ENCODE data around the gene C1S. TPM values are rescaled to one million over a fixed set of nuclear protein-coding genes. Genes with fewer than 3 reads are reported as not detected.
A peak's percentile ranks its signal among the peaks of the same experiment; 100 is the strongest.

The C1S gene
- total RNA-seq (2012; rRNA removed) (34.4 and 49.6 TPM in 2 replicates), polyA plus RNA-seq (2012; rRNA removed) (64.1 and 85.4 TPM in 2 replicates), Bru-seq, nascent RNA (percentile 66 among the genes with signal in this experiment), BruChase-seq, experiment 1, labeled RNA remaining after a 6-hour chase (percentile 85 among the genes with signal in this experiment), BruChase-seq, experiment 2, labeled RNA remaining after a 2-hour chase (percentile 76 among the genes with signal in this experiment)
- 38.0 and 64.8 TPM in 2 replicates for polyA plus RNA-seq (2012; cell fraction: cytosol; rRNA removed)
- 60.2 and 228 TPM in 2 replicates for polyA plus RNA-seq (2012; cell fraction: nucleus; rRNA removed; ENCODE audit: low replicate concordance)
- long read RNA-seq, transcript C1S-202 (12 exons, 2,635 nt), result minor isoform, 89 of 701 reads
- long read RNA-seq, transcript C1S-201 (12 exons, 2,972 nt), result major isoform, 500 of 701 reads
- long read RNA-seq, partial matches to known transcripts, result 73 of 701 reads
- long read RNA-seq, other reads (novel, unspliced or antisense), result 36 of 701 reads

GRCh38 chr12:7060353-7060954 is at the start of gene C1S:
TSS of gene C1S (plus strand) at chr12:7060718. CDS start at chr12:7061913, 1,195 bp downstream.
- no TSS peak for BruUV-seq (replicated peaks)
- Histone ChIP-seq H4K5ac (ENCODE audit: low read depth, low read length) (peak within 1 kb of the TSS; percentile 82), H3K27ac (ENCODE audit: insufficient read depth, low read length) (peak within 1 kb of the TSS; percentile 90), H3K79me1 (ENCODE audit: low read depth in 1 of 2, low read length in 2 of 2) (peaks cover 4 to 10% of the 10 kb centered on the region in 2 experiments; a peak in 3 of 4 replicates), H2AK5ac (ENCODE audit: low read depth, low read length) (peak within 1 kb of the TSS; percentile 99), H2BK5ac (ENCODE audit: low read depth, low read length, poor library complexity, severe bottlenecking) (peak within 1 kb of the TSS; percentile 89), H4K8ac (ENCODE audit: low read depth in 2 of 2, low read length in 2 of 2) (peak within 1 kb of the TSS; percentile 80 to 92), H3K36me3 (ENCODE audit: control insufficient read depth, insufficient read depth, low read length) (peaks cover 15% of the 10 kb centered on the region; the same call in 1 of the 2 replicates), H2AFZ (replicated peaks; ENCODE audit: low read length, poor library complexity) (peak within 1 kb of the TSS; percentile 94), H3K56ac (ENCODE audit: extremely low read depth, insufficient read depth, low read length) (peak within 1 kb of the TSS; percentile 92), H3K4ac (ENCODE audit: low read depth, low read length) (peak within 1 kb of the TSS; percentile 96), H3K9me3 (ENCODE audit: control insufficient read depth, insufficient read depth, low read length) (no peaks in the 10 kb centered on the region), H3K9me1 (ENCODE audit: insufficient read depth, low read length) (peaks cover 9% of the 10 kb centered on the region), H4K91ac (ENCODE audit: insufficient read depth, low read depth, low read length) (peak within 1 kb of the TSS; percentile 98), H2BK20ac (ENCODE audit: low read depth, low read length) (peak within 1 kb of the TSS; percentile 91), H2BK120ac (ENCODE audit: low read depth, low read length) (peak within 1 kb of the TSS; percentile 94), H3K18ac (ENCODE audit: low read depth, low read length) (peak within 1 kb of the TSS; percentile 88), H3K23ac (ENCODE audit: low read depth, low read length) (peak within 1 kb of the TSS; percentile 90), H4K20me1 (ENCODE audit: insufficient read depth, low read length) (no peaks in the 10 kb centered on the region), H2BK15ac (ENCODE audit: low read depth, low read length) (peak within 1 kb of the TSS; percentile 90; the same call in 2 of the 3 replicates), H3K4me1 (ENCODE audit: control insufficient read depth, insufficient read depth, low read length) (peaks cover 7% of the 10 kb centered on the region), H3K9ac (ENCODE audit: low read depth, low read length) (peak within 1 kb of the TSS; percentile 82), H3K4me3 (ENCODE audit: insufficient read depth, low read depth, low read length) (peak within 1 kb of the TSS; percentile 44), H3K4me2 (ENCODE audit: low read depth, low read length) (peak within 1 kb of the TSS; percentile 74), H3K14ac (replicated peaks; ENCODE audit: low read depth, low read length) (peak within 1 kb of the TSS; percentile 97), H3K27me3 (ENCODE audit: control insufficient read depth, insufficient read depth, low read length) (peaks cover 2% of the 10 kb centered on the region), H2AK9ac (replicated peaks; ENCODE audit: low read depth, low read length, poor library complexity) (peak within 1 kb of the TSS; percentile 93)
- DNase-seq (peak; percentile 99), ATAC-seq (ENCODE audit: low read depth) (peak; percentile 99)
- intact Hi-C loops (cut with micrococcal nuclease) (loop anchor here (1.0 to 2.0 kb wide), 7 partner anchors 32 to 578 kb away; partner anchors contain the start of genes C1R and C1RL), dilution Hi-C loops (cut with HindIII; ENCODE audit: low sequenced_read_pairs, unreplicated experiment) (no loop called here), in situ Hi-C loops (cut with MboI; ENCODE audit: low sequenced_read_pairs) (loop anchor here (5.0 to 25.0 kb wide), 2 partner anchors 52 to 577 kb away; no protein-coding TSS in a partner anchor)
- CTCF ChIA-PET, result interaction anchor here (0.6 to 2.3 kb wide), 10 partner anchors 8 to 84 kb away, joined by 3 to 9 read pairs (median 5); no protein-coding TSS in a partner anchor
- WGBS, 2 experiments (ENCODE audit: extremely low coverage in 2 of 2, insufficient read length in 1 of 2), result no CpG with 5 or more reads among the region's 10 CpGs
- POLR2A ChIA-PET (ENCODE audit: unreplicated experiment), result interaction anchor here (0.6 to 0.9 kb wide), 3 partner anchors 33 to 52 kb away, joined by 3 read pairs; no protein-coding TSS in a partner anchor
- TF ChIP-seq FOS (IDR thresholded peaks at IDR 0.05; ENCODE audit: low read depth, low read length), result no peak
- TF ChIP-seq CTCF (conservative IDR thresholded peaks at IDR 0.05; ENCODE audit: low read depth, low read length), result peak; percentile 99
- no peak; the same call in 1 of the 2 replicates for TF ChIP-seq USF2 (IDR thresholded peaks at IDR 0.05; ENCODE audit: low read depth, low read length)
- peak; percentile 99 for TF ChIP-seq RAD21 (IDR thresholded peaks at IDR 0.05; ENCODE audit: low read length)
- TF ChIP-seq BHLHE40 (IDR thresholded peaks at IDR 0.05; ENCODE audit: low read depth, low read length), result peak; percentile 19; the same call in 1 of the 2 replicates
- no peak for TF ChIP-seq CHD1 (IDR thresholded peaks at IDR 0.05; ENCODE audit: low read depth, low read length)
- TF ChIP-seq MAZ (IDR thresholded peaks at IDR 0.05; ENCODE audit: borderline replicate concordance, low read depth, low read length), result peak; percentile 71; the same call in 1 of the 2 replicates
- peak; percentile 70 for TF ChIP-seq POLR2A (IDR thresholded peaks at IDR 0.05; ENCODE audit: low read depth, low read length)
- peak; percentile 98 for TF ChIP-seq NFE2L2 (IDR thresholded peaks at IDR 0.05; ENCODE audit: low read depth, low read length)
- peak; percentile 17 for TF ChIP-seq RCOR1 (IDR thresholded peaks at IDR 0.05; ENCODE audit: insufficient replicate concordance, low read length)
- TF ChIP-seq MXI1 (IDR thresholded peaks at IDR 0.05; ENCODE audit: borderline replicate concordance, low read depth, low read length), result peak; percentile 43; the same call in 1 of the 2 replicates
- TF ChIP-seq CEBPB (IDR thresholded peaks at IDR 0.05; ENCODE audit: low read depth, low read length), result peak; percentile 97

Data from IMR-90 (cell line).